ENCODE measurements around the gene ZCCHC14.
"Not testable (repeated sequence)": the region's sequence is repeated elsewhere in the genome, so short reads cannot be mapped to it uniquely, and the experiment has no call there.

The ZCCHC14 gene

DNA sequence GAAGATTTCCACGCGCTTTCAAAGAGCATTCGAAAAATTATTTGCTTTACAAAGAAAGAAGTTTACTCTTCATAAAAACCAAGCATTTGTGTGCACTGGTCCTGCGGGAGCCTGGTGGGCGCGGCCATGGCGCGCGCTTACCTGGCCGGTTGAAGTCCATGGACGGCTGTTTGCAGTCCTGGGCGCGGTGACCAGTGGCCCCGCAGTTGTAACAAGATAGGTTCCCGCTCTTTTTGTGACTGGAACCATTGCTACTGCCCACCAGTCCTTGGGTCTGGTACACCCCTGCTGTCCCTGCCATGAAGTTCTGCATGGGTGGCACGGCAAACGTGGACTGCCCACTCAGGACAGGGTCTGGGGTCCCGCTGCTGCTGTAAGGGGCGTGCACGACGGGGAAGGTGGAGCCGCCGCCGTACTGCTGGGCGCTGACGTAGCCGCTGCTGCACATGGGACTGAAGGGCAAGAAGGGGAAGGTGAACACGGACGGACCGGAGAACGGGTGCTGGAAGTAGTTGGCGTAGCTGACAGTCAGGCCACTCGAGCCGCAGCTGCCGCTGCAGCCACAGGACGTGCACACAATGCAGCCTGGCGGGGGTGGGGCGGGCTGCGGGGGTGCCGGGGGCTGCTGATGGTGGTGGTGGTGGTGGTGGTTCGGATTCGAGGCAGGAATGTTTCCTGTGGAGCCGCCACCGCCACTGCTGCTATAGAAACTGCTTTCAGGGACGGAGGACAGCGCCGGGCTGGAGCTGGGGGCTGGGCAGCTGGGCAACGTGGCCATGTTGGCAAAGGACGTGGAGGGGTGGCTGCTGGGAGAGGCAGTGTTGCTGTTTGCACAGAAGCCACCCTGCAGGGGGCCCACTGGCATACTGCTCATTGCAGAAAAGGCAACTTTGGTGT, 81.2 kb downstream of the ZCCHC14 start:
- DNase-seq (ENCODE audit: low spot score) = no peak

DNA sequence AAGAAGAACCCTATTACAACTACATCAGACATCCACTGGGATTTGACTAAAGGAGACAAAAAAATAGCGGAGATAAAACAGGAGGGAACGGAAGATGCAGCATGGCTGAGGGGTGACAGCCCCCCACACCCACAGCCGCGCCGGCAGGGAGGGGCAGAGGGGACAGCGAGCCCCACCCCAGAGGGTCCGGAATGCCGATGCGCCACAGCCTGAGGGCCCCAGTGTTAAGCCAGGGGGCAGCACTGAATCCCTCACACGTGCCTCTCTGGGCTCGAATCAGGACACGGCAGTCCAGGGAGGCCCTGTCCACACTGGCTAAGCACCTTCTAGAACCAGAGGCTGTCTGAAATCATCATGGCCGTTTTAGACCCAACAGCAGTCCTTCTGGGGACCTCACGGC, 81.9 kb downstream of the ZCCHC14 start:
- DNase-seq (ENCODE audit: low spot score) = no peak

DNA sequence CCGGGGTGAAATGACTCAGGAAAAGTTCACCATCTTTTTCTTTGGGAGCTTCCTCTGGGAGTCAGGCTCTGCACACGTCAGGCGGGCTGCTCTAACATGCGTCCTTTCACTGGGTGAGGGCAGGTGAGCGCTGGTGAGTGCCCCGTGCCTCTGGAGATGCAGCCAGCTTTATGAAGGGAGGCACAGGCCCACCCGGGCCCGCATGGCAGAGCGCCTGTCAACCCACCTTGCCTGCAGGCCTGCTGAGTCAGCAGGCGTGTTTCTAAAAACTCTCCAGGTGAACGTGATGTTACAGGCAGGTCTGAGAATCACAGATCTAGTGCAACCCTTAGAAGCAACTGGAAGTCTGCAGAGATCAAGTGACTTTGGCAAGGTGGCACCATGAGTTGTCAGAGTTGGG, 82.3 kb downstream of the ZCCHC14 start:
- DNase-seq (ENCODE audit: low spot score) = no peak

DNA sequence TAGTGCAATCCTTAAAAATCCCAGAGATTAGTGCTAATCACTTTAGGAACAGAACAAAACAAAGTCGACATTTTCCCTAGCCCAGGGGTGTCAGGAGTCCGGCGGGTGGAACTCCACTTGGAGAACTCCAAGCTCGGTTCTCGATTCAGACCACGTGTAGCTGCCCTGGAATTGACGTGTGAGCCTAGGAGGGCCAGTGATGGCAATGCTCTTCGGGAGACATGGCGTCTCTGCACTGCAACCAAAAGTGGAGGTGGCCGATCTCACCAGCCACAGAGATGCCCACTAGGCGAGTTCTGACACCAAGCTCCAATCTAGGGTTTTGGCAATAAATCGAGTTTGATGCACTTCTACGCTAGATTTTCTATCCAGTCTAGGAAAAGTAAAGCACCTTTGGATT, 83.0 kb downstream of the ZCCHC14 start:
- DNase-seq (ENCODE audit: low spot score) = no peak

DNA sequence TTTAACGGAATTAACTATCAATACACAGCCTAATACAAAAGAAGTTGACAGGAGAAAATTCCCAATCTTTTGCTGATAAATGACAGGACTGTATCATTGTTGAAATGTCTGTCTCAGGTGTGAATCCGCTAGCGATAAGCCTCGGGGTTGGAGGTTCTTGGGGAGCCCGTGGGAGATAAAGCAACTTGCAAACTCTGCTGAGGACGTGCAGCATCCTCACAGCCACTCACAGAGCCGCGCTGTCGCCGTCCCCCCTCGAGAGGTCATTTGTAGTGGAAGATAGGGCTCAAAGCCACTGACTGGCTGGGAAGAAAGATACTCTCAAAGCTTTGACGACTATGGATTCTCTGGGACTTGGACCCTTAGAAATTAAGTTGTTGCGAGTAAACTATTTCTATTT, 83.7 kb downstream of the ZCCHC14 start:
- no peak for DNase-seq (ENCODE audit: low spot score)

DNA sequence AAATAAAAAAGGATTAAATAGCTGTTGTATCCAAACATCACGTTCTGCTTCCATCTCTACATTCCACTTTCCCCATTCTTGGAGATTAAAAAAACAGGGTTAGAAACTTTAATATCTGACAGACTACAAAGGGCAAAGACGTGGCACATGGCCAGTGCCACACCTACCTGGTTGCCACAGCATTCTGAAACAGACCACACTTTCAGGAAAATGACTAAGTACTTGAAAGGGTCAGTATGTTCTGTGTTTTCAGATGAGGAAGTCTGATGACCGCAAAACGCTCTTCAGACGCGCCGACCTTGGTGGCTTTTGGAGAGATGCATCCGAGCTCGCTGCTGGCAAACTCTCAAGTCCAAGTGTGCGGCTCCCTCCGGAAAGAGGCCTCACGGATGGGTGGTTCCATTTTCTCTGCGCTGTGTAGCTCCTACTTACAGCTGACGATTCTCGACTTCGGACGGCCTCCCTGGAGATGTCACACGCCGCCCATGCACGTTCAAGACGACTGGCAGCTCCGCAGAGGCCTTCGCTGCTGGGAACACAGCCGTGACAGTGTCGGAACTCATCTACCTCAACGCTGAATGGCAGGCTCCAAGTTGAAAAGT, 85.2 kb downstream of the ZCCHC14 start:
- DNase-seq (ENCODE audit: low spot score) = no peak

DNA sequence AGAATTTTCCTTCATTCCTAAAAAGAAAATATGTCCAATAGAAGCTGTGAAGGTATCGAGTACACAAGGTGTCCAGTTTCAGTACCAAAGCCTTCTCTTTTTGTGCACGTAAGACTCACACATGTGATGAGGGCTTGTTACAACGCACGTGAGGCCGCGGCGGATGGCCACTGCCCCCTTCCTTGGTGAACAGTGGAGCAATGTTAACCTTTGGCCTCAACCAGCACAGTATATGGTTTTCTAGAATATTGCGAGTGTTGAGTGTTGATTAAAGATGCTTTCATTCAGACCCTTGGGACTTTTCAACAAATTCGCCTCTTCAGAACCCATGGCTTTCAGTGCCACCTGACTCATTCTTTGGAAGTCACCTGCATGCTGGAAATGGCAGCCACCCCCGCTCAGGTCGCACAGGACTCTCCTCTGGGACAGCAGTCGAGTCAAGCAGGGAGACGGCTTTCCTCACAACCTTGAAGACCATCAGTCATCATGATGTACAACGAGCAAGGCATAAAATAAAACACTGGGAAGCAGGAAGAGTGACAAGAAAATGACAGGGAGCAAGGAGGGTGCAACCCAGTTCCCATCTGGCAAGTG, 86.2 kb downstream of the ZCCHC14 start:
- no peak for DNase-seq (ENCODE audit: low spot score)

DNA sequence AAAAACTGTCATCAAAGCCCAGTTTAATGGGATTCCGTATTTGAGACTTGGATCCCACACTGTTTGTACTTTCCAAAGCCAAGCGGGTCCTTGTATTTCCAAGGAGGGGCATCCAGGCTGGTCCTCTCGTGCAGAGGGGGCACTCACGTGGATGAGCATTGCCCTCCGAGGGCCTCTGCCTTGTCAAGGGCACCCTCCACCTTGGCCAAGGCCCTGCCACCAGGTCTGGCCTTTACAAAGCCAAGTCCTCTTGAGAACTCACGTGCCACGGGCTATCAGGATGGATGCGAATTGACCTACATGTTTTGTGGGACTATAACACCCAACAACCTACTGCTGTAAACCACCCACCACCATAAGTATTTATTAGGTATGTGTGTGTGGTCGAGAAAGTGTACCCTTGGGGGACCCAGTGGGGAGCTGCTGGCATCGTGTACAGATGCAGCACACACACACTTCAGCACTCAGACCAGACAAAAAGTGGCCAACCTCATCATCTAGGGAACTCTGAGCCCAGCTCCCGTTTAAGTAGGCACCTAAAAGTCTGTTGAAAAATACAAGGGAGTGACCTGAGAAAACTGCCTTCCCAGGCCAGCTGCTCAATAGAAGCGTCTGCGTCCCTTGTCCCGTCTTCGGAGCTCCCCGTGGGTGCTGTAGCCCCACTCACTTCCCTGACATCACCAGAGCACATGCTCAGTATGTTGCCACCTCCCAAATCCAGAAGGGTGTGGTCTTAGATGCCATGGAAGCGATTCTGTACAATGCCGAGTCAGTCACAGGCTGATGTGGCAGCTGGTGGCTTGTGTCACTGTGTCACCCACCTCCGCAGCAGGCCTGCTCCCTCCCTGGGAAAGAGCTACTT, 87.8 kb downstream of the ZCCHC14 start:
- no peak for DNase-seq (ENCODE audit: low spot score)

DNA sequence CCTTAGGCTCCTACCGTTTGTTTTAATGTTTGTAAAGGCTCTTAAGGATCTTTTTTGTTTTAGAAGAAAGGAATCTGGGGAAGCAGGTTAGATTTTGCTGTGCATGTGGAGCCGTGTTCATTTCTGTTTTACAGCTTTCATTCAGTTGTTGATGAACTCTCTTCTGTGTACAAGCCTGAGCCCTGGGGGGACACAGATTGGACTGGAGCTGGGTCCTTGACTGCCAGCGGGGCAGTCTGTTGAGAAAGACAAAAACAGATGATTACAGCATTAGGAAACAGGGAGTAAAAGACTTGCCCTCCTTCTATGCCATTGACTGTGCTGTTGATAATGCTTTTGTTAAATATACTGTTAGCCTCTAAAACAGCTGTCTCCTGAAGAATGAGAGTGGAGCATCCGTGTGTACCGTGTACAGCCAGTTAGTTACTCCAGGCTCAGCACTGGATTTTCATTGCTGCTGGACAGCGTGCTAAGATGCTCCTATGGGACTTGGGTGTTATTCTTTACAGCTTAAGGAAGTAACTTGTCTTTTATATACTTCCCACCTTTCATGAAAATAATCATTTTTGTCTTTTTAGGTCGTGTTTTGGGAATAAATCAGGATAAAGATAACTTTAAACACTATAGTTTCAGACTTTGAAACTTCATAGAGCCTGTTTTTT, 97.5 kb downstream of the ZCCHC14 start:
- no peak for DNase-seq (ENCODE audit: low spot score)

DNA sequence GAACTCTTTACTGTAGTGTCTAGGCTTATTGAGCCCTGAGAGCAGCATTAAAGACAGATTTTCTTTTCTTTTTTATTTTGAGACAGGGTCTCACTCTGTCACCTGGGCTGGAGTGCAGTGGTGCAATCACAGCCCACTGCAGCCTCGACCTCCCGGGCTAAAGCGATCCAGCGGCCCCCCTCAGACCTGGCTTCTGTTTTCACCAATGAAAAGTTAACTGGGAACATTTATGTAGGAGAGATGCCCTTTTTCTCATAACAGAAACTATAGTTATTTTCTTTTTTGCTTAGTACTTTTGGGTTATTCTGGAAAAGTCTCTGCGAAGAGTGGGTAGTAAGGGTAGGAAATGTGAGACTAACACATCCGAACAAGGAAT, 99.2 kb downstream of the ZCCHC14 start:
- no peak for DNase-seq (ENCODE audit: low spot score)

DNA sequence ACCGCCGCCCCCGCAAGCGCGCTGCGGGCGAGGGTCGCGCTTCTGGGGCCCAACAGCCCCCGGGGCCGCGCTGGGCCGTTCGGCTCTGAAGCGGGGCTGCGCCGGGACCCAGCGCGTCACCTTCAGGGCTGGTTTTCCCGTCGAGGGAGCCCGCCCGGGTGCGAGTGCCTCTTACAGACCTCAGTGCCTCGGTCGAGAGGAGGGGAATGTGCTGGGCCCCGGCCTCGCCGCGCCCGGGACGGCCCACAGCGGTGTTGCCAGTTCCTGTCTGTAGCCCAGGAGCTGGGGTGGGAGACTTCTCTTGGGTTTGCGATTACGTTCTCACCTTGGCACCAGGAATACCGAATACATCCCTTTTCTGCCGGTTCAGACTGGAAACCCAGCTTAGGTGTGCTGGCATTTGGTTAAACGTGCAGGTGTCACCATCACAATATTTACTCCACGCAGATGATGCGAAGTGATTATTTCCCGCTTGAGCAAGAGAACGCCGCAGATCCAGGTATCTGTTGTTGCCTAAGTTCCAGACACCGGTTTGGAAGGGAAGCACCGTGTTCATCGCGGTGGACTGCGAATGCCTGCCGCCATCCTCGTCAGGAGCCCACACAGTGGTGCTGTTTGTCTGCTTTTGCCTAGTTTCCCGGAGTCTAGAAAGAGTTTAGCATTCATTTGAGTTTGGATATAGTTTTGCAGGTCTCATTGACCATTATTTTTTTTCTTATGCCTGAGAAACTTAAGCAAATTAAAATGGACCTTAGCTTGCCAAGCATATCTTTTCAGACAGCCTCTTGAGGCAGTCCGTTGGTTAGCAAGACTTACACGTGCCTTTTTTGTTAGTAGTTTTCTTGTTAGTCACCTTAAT, 99.8 kb downstream of the ZCCHC14 start:
- DNase-seq (ENCODE audit: low spot score) = peak; percentile 47

DNA sequence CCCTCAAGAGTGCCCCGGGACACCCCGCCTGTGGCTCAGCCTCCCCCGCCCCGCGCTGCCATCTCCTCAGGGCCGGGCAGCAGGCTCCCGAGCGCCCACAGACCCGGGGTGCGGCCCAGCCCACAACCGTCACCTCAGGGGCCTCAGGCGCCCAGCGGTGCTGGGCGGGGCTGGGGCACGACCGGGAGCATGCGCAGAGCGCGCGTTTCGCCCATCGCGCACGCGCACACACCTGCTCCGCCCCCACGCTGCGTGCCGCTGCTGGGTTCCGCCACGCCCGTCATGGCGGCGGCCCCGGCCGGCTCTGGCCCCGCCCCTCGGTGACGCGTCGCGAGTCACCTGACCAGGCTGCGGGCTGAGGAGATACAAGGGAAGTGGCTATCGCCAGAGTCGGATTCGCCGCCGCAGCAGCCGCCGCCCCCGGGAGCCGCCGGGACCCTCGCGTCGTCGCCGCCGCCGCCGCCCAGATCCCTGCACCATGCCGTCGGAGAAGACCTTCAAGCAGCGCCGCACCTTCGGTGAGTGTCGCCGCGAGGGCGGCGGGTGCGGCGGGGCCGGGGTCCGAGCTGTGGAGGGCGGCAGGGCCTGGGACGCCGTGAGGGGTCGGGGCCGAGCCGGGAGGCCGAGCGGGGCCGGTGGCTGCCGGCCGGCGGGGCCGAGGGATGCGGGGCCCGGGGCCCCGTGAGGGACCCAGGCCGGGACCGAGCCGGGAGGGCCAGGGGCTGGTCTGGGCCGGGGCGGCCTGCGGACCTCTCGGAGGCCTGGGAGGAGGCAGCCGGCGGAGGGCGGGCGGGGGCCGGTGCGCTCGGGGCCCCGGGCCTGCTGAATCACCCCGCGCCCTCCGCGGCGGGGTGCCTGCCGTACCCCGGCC, 100.6 kb downstream of the ZCCHC14 start, which contains the start of gene MAP1LC3B:
Gene MAP1LC3B (plus strand): TSS at position 387 of the 871 bp plus-strand sequence. CDS start 92 bp downstream, at position 479.
- peak; percentile 95 for DNase-seq (ENCODE audit: low spot score)

DNA sequence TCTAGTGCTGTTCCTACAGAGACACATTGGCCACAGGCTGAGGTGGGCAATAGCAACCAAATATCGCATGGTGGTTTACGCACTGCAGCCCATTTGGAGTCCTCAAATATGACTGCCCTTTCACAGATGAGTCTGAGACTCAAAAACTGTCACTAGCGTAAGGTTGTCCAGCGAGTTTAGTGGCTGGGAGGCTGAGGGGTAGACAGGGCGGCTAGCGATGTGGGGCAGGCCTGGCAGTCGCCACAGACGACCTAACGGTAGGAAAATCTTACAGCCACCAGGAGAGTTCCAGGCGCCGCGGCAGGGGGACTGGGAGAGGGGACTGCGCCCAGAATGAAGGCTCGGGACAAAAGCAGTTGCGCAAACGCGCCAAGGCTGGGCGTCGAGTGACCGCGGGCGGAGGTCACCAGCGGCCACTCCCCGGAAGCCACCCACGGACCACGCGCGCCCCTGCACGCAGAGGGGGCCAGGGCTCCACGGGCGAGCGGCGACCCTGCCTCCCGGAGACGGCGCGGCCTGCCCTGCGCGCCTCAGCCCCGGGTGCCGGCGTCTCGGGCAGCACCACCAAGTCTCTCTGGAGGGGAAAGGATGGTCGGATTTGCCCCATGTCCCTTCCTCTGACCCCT, 101.4 kb downstream of the ZCCHC14 start:
- peak; percentile 70 for DNase-seq (ENCODE audit: low spot score)

DNA sequence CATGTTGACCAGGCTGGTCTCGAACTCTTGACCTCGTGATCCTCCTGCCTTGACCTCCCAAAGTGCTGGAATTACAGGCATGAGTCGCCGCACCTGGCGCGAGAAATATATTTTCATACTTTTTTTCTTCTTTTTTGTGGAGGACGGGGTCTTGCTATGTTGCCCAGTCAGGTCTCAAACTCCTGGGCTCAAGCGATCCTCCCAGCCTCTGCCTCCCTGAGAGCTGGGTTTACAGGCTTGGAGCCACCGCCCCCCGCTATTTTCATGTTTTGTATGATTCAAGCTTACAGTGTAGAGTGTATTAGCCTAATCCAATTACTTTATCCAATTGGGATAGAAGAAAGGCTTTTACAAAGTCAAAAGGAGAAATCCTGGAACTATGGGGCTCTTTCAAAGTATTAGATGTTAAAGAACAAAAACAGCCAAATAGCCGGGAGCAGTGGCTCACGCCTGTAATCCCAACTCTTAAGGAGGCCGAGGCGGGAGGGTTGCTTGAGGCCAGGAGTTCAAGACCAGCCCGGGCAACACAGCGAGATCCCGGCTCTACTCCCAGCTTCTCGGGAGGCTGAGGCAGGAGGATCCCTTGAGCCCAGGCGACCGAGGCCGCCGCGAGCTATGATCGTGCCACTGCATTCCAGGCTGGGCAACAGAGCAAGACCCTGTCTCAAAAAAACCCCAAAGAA, 102.0 kb downstream of the ZCCHC14 start:
- no peak for DNase-seq (ENCODE audit: low spot score)

DNA sequence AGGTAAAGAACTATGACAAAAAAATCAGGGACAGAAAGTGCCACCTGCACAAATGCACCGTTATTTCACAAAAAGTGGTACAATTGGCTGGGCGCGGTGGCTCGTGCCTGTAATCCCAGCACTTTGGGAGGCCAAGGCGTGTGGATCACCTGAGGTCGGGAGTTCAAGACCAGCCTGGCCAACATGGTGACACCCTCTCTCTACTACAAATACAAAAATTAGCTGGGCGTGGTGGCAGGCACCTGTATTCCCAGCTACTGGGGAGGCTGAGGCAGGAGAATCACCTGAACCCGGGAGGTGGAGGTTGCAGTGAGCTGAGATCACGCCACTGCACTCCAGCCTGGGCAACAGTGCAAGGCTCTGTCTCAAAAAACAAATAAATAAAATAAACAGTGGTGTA, 102.9 kb downstream of the ZCCHC14 start:
- not testable (repeated sequence) for DNase-seq (ENCODE audit: low spot score)

DNA sequence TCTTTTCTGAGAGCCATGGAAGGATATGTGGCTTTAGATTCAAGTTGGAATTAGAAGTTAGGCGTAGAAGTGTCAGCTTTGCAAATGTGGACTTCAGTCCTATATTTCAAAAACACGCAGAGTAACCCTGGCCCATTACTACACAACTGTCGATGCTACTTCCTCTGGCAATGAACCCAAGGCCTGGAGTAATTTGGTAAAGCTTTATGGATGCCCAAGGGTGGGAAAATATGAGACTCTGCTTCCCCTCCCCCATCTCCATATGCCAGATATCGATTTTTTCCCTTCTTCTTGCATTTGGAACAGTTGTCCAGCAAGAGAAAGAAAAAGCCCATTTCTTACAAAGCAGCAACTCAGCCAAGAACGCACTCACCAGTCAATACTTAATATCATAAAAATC, 103.6 kb downstream of the ZCCHC14 start:
- DNase-seq (ENCODE audit: low spot score) = peak; percentile 52

DNA sequence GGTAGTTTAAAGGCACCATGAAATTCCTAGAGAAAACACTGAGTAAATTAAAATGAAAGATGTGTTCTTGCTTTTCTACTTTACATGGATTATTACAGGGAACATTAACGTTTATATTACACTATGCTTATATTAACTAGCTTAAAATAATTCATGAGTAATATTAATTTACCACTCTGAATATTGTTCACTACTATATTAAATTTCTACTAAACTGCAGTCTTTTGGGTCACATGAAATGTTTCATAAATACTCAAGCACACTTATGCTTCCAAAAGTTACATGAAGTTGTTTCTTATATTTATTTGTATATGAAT, 104.0 kb downstream of the ZCCHC14 start:
- no peak for DNase-seq (ENCODE audit: low spot score)
